GM12891 (cell line): ENCODE results near the gene KCNQ5.

Experiments used
- POLR2A ChIP-seq: IDR thresholded peaks from 2 replicates; pipeline ENCODE4 v1.6.1; 2011; ENCODE audit warnings: low read depth, low read length, control low read depth
- POLR2AphosphoS5 ChIP-seq: IDR thresholded peaks from 2 replicates; pipeline ENCODE4 v1.6.1; 2011; ENCODE audit warnings: low read depth, low read length, control low read depth
- TAF1 ChIP-seq: IDR thresholded peaks from 2 replicates; pipeline ENCODE4 v1.6.1; 2011; ENCODE audit warnings: low read depth, low read length, control low read depth

- no peak for TF ChIP-seq POLR2A
- TF ChIP-seq POLR2AphosphoS5: no peak
- no peak for TF ChIP-seq TAF1
These were observed 559.1 kb downstream of the KCNQ5 start for GRCh38 chr6:73180763-73181619.
